ENCODE results near the gene ZBTB25.

The ZBTB25 gene, protein sequence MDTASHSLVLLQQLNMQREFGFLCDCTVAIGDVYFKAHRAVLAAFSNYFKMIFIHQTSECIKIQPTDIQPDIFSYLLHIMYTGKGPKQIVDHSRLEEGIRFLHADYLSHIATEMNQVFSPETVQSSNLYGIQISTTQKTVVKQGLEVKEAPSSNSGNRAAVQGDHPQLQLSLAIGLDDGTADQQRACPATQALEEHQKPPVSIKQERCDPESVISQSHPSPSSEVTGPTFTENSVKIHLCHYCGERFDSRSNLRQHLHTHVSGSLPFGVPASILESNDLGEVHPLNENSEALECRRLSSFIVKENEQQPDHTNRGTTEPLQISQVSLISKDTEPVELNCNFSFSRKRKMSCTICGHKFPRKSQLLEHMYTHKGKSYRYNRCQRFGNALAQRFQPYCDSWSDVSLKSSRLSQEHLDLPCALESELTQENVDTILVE

DNA sequence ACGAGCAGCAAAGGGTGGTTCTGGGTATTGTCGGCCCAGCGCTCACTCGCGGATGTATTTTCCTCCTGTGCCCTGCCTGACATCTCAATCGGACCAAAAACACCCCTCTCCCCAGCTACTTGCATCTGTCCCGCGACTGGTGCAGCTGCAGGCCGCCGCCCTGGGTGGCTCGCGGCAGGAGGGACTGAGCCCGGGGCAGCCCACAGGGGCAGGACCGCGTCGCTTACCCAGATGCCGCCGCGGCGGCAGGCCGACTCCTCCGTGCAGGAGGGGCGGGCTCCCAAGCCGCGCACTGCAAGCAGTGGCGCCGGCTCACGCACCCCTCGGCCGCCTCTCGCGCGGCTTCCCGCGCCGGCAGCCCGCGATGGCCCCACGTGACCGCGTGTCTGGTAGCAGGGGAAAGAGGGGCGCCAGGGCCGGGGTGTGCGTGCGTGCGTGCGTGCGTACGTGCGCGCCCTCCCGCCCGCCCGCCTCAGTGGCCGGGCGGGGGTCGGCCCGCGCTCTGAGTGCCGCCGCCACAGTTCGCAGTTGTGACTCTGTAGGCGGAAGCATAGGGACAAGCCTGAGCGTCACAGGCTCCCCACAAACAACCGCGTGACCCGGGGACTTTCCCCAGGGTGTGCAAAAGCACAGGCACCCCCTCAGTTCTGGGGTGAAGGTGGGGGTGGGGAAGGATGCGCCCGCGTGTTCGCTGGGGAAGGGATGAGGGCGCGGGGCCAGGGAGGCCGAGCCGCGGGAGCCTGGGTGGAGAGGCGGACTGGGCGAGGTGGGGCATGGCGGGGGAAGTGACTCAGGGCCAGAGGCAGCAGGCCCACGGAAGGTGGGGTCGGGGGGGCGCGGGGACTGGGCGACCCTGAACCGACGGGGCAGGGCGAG, at the start of gene ZBTB25:
TSS of gene ZBTB25 (minus strand) at position 405 of the 876 bp plus-strand sequence. CDS start 13,305 bp downstream, outside the sequence.
- peak; percentile 81 to 93 for DNase-seq (ENCODE audit: low read depth in 1 of 2, low spot score in 1 of 2)

GRCh38 chr14:64550621-64551333, 47.1 kb upstream of the ZBTB25 start:
- DNase-seq (ENCODE audit: low read depth in 1 of 2, low spot score in 1 of 2) = no peak

- DNase-seq (ENCODE audit: low read depth in 1 of 2, low spot score in 1 of 2) = peak in 1 of 2 donors; percentile 13
Measured at GRCh38 chr14:64549791-64550620, 46.4 kb upstream of the ZBTB25 start, which contains the start of gene PPP1R36. Gene PPP1R36, plus strand, starts transcription at chr14:64549961. Its CDS starts 37 bp downstream, at chr14:64549998.

GRCh38 chr14:64549016-64549415, 45.4 kb upstream of the ZBTB25 start:
- DNase-seq (ENCODE audit: low read depth in 1 of 2, low spot score in 1 of 2) = no peak

- no peak for DNase-seq (ENCODE audit: low read depth in 1 of 2, low spot score in 1 of 2)
Measured at GRCh38 chr14:64544607-64545312, 41.1 kb upstream of the ZBTB25 start.

DNA sequence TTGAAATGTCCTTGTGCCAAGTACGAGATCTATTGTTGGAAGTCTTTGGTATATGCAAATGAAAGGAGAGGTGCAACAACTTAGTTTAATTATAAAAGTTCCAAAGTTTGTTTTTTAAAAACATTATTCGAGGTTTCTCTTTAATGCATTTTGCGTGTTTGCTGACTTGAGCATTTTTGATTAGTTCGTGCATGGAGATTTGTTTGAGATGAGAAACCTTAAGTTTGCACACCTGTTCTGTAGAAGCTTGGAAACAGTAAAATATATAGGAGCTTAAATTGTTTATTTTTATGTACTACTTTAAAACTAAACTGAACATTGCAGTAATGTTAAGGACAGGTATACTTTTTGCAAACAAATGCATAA, 39.2 kb upstream of the ZBTB25 start:
- DNase-seq (ENCODE audit: low read depth in 1 of 2, low spot score in 1 of 2) = no peak

GRCh38 chr14:64541972-64542835, 38.6 kb upstream of the ZBTB25 start:
- no peak for DNase-seq (ENCODE audit: low read depth in 1 of 2, low spot score in 1 of 2)

GRCh38 chr14:64541261-64541971, 37.8 kb upstream of the ZBTB25 start:
- DNase-seq (ENCODE audit: low read depth in 1 of 2, low spot score in 1 of 2) = no peak

DNA sequence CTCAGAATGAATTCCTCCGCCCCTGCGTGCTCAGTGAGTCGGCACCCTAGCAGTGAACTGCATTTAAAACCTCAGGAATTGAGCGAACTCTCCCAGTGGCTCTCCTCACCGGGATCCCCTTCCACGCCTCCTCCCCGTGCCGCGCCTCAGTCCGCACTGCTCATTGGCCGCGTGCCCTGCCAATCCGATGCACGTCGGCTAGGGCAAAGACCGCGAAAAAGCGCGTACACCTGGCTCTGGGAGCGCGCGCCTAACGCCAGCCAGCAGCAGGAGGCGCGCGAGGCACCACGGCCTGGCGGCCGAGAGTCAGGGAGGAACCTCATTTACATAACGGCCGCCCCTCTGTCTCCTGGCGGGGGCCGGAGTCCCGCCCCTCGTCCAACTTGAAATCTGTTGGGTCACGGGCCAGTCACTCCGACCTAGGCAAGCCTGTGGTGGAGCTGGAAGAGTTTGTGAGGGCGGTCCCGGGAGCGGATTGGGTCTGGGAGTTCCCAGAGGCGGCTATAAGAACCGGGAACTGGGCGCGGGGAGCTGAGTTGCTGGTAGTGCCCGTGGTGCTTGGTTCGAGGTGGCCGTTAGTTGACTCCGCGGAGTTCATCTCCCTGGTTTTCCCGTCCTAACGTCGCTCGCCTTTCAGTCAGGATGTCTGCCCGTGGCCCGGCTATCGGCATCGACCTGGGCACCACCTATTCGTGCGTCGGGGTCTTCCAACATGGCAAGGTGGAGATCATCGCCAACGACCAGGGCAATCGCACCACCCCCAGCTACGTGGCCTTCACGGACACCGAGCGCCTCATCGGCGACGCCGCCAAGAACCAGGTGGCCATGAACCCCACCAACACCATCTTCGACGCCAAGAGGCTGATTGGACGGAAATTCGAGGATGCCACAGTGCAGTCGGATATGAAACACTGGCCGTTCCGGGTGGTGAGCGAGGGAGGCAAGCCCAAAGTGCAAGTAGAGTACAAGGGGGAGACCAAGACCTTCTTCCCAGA, 36.9 kb upstream of the ZBTB25 start, which contains the start of gene HSPA2:
TSS of gene HSPA2 (plus strand) at position 534 of the 995 bp plus-strand sequence. CDS start at position 643, 109 bp downstream.
- DNase-seq (ENCODE audit: low read depth in 1 of 2, low spot score in 1 of 2) = peak; percentile 80 to 92

DNA sequence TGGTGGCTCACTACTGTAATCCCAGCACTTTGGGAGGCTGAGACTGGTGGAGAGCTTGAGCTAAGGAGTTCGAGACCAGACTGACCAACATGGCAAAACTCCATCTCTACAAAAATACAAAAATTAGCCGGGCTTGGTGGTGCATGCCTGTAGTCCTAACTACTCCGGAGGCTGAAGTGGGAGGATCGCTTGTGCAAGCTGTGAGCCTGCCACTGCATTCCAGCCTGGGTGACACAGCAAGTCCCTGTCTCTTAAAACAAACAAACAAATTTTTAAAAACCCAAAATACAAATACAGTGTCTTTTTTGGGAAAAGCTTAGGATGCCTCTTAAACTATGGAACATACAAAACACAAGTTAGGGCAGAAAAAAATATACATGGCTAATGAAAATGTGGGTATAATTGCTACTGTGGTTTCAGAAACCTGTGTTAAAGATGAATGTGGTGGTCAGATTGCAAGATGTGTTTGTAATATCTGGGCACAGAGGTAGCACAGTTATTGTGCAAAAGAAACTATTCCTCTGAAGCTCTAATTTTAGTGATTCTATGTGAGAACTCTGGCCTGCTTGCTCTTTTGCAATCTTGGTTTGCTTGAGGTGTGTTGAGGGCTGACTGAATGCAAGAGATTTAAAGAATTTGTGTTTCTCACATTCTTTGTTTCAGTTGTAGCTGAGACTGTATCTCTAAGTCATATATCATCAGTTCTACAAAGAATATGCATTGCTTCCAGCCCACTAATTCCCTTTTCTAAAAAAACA, 33.0 kb upstream of the ZBTB25 start:
- DNase-seq (ENCODE audit: low read depth in 1 of 2, low spot score in 1 of 2) = no peak

GRCh38 chr14:64531567-64531966, 27.9 kb upstream of the ZBTB25 start:
- no peak for DNase-seq (ENCODE audit: low read depth in 1 of 2, low spot score in 1 of 2)

GRCh38 chr14:64525354-64525753, 21.7 kb upstream of the ZBTB25 start:
- DNase-seq (ENCODE audit: low read depth in 1 of 2, low spot score in 1 of 2) = no peak

GRCh38 chr14:64522591-64523355, 19.1 kb upstream of the ZBTB25 start:
- no peak for DNase-seq (ENCODE audit: low read depth in 1 of 2, low spot score in 1 of 2)

- no peak for DNase-seq (ENCODE audit: low read depth in 1 of 2, low spot score in 1 of 2)
Measured at GRCh38 chr14:64520699-64521098, 17.1 kb upstream of the ZBTB25 start.

DNA sequence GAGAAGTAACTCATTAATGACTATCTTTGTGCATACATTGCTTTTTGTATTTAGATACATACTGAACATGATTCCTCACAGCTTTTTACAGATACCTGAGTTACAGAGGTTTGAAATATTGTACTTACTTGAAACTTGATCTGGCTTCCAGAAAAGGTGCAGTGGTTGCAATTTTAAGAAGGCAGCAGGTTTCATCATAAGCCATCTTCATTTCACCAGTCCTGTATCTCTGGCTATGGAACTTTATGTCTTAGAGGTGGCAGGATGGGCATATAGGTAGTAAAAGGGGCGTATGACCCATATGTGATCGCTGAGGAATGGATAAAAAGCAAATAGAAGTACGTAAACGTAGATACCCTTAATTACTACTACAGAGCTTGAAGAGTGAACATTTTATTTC, 14.6 kb upstream of the ZBTB25 start:
- DNase-seq (ENCODE audit: low read depth in 1 of 2, low spot score in 1 of 2) = no peak

Measured in activated CD4-positive, alpha-beta T cell treated with anti-CD3 and anti-CD28 coated beads, Interleukin-2, amount 50 U/mL, for 24 hours (primary cell).